ENCODE results near the gene PSME3. TPM values are rescaled to one million over a fixed set of nuclear protein-coding genes. Genes with fewer than 3 reads are reported as not detected.

PSME3 gene
- total RNA-seq, 1 donor from 2014 or later: 128 TPM

GRCh38 chr17:42841975-42842685 lies 8.9 kb downstream of the PSME3 start:
- H3K4me3 Mint-ChIP-seq (ENCODE audit: unreplicated experiment): no peak overlapping the region
- no peaks in the 10 kb centered on the region for H3K9me3 Mint-ChIP-seq (ENCODE audit: unreplicated experiment)
- H3K27me3 Mint-ChIP-seq (ENCODE audit: unreplicated experiment): no peaks in the 10 kb centered on the region
- TF ChIP-seq CTCF (IDR thresholded peaks at IDR 0.05; ENCODE audit: unreplicated experiment): no peak
- H3K4me1 Mint-ChIP-seq (ENCODE audit: unreplicated experiment): no peaks in the 10 kb centered on the region
- H3K36me3 Mint-ChIP-seq (ENCODE audit: low read depth, unreplicated experiment): peaks cover 47% of the 10 kb centered on the region
- H3K27ac Mint-ChIP-seq (ENCODE audit: unreplicated experiment): peak overlapping the region; percentile 22
- DNase-seq (ENCODE audit: low spot score): no peak

GRCh38 chr17:42843358-42843934 lies 10.2 kb downstream of the PSME3 start:
- DNase-seq (ENCODE audit: low spot score): peak; percentile 48
- Mint-ChIP-seq H3K36me3 (ENCODE audit: low read depth, unreplicated experiment) (peaks cover 42% of the 10 kb centered on the region), H3K27ac (ENCODE audit: unreplicated experiment) (no peak overlapping the region), H3K27me3 (ENCODE audit: unreplicated experiment) (no peaks in the 10 kb centered on the region), H3K4me1 (ENCODE audit: unreplicated experiment) (no peaks in the 10 kb centered on the region), H3K9me3 (ENCODE audit: unreplicated experiment) (no peaks in the 10 kb centered on the region), H3K4me3 (ENCODE audit: unreplicated experiment) (peak overlapping the region; percentile 21)
- TF ChIP-seq CTCF (IDR thresholded peaks at IDR 0.05; ENCODE audit: unreplicated experiment): peak; percentile 57

- Mint-ChIP-seq H3K4me1 (ENCODE audit: unreplicated experiment) (no peaks in the 10 kb centered on the region), H3K36me3 (ENCODE audit: low read depth, unreplicated experiment) (peaks cover 33% of the 10 kb centered on the region), H3K9me3 (ENCODE audit: unreplicated experiment) (no peaks in the 10 kb centered on the region), H3K27ac (ENCODE audit: unreplicated experiment) (no peak within 1 kb of the TSS), H3K4me3 (ENCODE audit: unreplicated experiment) (peak within 1 kb of the TSS; percentile 21), H3K27me3 (ENCODE audit: unreplicated experiment) (no peaks in the 10 kb centered on the region)
- DNase-seq (ENCODE audit: low spot score): no peak
- no peak for TF ChIP-seq CTCF (IDR thresholded peaks at IDR 0.05; ENCODE audit: unreplicated experiment)
Measured at GRCh38 chr17:42844271-42844670, 11.1 kb downstream of the PSME3 start, which contains the start of gene AOC2. Gene AOC2 (plus strand): TSS chr17:42844580. CDS start chr17:42844627, 47 bp downstream.

- peaks cover 30% of the 10 kb centered on the region for H3K36me3 Mint-ChIP-seq (ENCODE audit: low read depth, unreplicated experiment)
Measured at GRCh38 chr17:42844761-42845555, 11.8 kb downstream of the PSME3 start.

More at GRCh38 chr17:42844761-42845555, 11.8 kb downstream of the PSME3 start:
- TF ChIP-seq CTCF (IDR thresholded peaks at IDR 0.05; ENCODE audit: unreplicated experiment): no peak
- Mint-ChIP-seq H3K27ac (ENCODE audit: unreplicated experiment) (no peak overlapping the region), H3K4me3 (ENCODE audit: unreplicated experiment) (no peak overlapping the region), H3K4me1 (ENCODE audit: unreplicated experiment) (no peaks in the 10 kb centered on the region), H3K9me3 (ENCODE audit: unreplicated experiment) (no peaks in the 10 kb centered on the region), H3K27me3 (ENCODE audit: unreplicated experiment) (peaks cover under 1% of the 10 kb centered on the region)
- no peak for DNase-seq (ENCODE audit: low spot score)
